Gastroesophageal sphincter (tissue), 3 donors: ENCODE data around the gene SPON1.

Source experiments
- EP300 ChIP-seq: sonication (generic); formaldehyde crosslinking; IDR thresholded peaks from one replicate; pipeline ENCODE4 v1.6.1; 2017; ENCODE audit warnings: antibody characterized with exemption, mild to moderate bottlenecking
- POLR2A ChIP-seq, 2 donors: fragments of 450-650 bp; IDR thresholded peaks; one replicate each; pipeline ENCODE4 v1.6.1; 2017; ENCODE audit warnings: antibody characterized with exemption in 2 of 2, mild to moderate bottlenecking in 2 of 2, moderate library complexity in 1 of 2
- POLR2AphosphoS5 ChIP-seq: sonication (generic); formaldehyde crosslinking; IDR thresholded peaks from one replicate; pipeline ENCODE4 v1.6.1; 2017; ENCODE audit warnings: antibody characterized with exemption
- TF ChIP-seq, protein P1 (sequence below), 4 experiments: fragments of 200-600 bp in 2 of 4; fragments of 450-650 bp in 2 of 4; sonication (generic) in 1 of 4; IDR thresholded peaks; one replicate each; pipeline ENCODE4 v1.5.1; 2017 to 2019; ENCODE audit warnings: antibody characterized with exemption in 4 of 4, mild to moderate bottlenecking in 2 of 4, moderate library complexity in 2 of 4

DNA sequence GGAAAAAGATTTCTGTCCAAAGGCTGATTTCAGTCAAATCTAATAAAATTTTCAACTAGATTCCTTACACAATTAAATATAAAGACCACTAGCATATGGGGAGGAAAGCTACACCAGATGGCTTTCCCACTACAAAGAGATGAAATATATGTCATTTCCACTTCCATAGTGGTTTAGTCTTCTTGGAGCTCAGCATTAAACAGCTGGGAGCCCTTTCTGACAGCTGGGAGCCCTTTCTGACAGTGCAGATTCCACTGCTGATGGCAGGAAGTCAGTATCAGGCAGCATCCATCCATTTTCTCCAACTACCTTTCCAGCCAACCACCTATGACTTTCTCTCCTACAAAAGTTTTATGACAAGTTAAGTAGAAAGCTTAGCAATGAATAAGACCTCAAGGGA lies 218.6 kb downstream of the SPON1 start:
- TF ChIP-seq, protein P1, sequence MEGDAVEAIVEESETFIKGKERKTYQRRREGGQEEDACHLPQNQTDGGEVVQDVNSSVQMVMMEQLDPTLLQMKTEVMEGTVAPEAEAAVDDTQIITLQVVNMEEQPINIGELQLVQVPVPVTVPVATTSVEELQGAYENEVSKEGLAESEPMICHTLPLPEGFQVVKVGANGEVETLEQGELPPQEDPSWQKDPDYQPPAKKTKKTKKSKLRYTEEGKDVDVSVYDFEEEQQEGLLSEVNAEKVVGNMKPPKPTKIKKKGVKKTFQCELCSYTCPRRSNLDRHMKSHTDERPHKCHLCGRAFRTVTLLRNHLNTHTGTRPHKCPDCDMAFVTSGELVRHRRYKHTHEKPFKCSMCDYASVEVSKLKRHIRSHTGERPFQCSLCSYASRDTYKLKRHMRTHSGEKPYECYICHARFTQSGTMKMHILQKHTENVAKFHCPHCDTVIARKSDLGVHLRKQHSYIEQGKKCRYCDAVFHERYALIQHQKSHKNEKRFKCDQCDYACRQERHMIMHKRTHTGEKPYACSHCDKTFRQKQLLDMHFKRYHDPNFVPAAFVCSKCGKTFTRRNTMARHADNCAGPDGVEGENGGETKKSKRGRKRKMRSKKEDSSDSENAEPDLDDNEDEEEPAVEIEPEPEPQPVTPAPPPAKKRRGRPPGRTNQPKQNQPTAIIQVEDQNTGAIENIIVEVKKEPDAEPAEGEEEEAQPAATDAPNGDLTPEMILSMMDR (IDR thresholded peaks at IDR 0.05): no peak
- TF ChIP-seq POLR2AphosphoS5 (no peak), EP300 (no peak), POLR2A (IDR thresholded peaks at IDR 0.05) (no peak)
